Measurements from ENCODE around the gene CSF2.
"Not testable (repeated sequence)": the region's sequence is repeated elsewhere in the genome, so short reads cannot be mapped to it uniquely, and the experiment has no call there.

The CSF2 gene

GRCh38 chr5:132094393-132095076, 20.9 kb downstream of the CSF2 start:
- no peak for DNase-seq

DNA sequence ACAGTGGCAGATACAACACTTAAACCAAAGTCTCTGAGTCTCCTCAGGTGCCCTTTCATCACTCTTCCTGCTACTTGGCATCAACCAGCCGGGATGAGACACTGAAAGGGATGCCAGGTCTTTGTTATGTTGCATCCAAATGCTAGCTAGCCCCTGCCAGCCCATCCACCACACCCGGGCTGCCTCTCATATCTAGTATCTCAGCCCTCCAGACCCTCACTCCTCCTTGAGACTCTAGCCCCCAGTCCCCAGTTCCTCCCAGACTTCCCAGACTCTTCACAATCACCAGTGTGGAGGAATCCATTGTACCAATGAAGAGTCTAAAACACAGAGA, 21.5 kb downstream of the CSF2 start:
- no peak for DNase-seq

- no peak for DNase-seq
Measured at GRCh38 chr5:132095424-132095972, 21.9 kb downstream of the CSF2 start.

GRCh38 chr5:132096904-132097303, 23.3 kb downstream of the CSF2 start:
- DNase-seq = no peak

- no peak for DNase-seq
Measured at GRCh38 chr5:132098151-132098594, 24.6 kb downstream of the CSF2 start.

GRCh38 chr5:132098621-132099020, 25.0 kb downstream of the CSF2 start:
- DNase-seq = no peak

- DNase-seq = no peak
Measured at GRCh38 chr5:132099076-132099748, 25.6 kb downstream of the CSF2 start.

GRCh38 chr5:132099905-132100304, 26.3 kb downstream of the CSF2 start:
- DNase-seq = no peak

DNA sequence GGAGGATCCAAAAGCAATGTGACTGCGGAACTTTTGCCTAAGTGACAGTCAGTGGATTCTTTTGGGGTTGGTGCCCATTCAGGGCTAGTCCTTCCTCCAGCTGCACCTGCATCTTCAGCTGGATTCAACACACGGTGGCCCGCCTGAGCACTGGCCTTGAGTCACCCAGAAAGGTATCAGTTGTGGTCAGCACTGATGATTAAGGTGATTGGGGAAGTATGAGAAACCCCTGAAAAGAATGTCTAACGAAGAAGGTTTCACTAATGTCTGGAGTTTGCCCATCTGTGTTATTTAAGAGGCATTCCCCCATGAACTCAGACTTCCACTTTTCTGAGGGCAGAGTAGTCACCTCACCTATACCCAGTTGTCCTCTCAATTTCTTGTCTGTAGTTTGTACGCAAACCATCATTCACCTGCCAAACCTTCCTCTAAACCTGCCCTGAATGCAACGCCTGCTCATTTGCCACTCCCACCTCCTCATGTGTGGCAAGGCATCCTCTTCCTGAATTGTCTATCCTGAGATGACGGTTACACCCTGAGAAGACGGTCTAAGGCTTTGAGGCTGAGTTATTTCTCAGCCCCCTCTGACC, 27.2 kb downstream of the CSF2 start:
- DNase-seq = no peak

- DNase-seq = no peak
Measured at GRCh38 chr5:132101385-132101880, 27.8 kb downstream of the CSF2 start.

DNA sequence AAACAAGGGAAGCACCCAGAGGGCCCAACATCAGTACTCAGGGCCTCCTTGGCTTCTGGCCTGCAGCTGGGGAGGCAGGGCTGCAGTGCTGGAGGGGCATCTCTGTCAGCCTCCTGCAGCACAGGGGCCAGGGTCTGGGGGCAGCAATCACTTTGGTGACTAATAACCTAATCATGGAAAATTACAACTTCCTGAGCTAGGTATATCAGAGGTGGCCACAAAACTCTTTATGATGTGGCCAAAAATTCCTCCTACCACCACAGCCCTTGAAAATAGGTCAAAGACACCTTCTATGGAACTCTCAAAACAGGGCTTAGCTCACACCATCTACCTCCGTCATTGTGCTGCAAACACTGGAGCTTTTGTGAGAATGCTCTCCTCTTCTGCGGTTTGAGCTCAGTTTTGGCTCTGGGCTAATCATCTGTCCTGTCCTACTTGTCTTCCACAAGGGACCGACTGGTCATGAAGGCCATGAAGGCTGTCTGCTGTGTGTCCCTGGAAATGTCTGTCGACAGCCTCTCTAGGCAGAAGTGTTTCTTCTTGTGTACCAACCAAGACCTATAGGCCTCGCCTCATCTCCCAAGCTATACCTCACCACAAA, 28.6 kb downstream of the CSF2 start:
- no peak for DNase-seq

DNA sequence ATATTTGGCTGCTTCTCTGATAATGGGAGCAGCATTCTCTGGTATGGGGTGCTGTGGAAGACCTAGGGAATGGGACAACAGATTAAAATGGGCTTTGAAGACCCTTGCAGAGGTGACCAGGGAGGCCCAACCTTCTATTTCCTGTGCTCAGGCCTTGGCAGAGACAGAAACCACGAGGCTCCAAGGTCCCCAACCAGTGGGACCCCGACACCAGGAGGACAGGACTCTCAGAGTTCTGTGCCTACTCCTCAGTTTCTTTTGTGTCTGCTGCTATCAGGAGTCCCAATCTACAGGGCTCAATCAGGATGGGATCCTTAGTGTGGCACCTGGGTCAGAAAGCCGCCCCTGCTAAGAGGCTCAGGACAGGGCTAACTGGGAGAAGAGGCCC, 29.3 kb downstream of the CSF2 start:
- DNase-seq = no peak

- DNase-seq = no peak
Measured at GRCh38 chr5:132103332-132103951, 29.9 kb downstream of the CSF2 start.

DNA sequence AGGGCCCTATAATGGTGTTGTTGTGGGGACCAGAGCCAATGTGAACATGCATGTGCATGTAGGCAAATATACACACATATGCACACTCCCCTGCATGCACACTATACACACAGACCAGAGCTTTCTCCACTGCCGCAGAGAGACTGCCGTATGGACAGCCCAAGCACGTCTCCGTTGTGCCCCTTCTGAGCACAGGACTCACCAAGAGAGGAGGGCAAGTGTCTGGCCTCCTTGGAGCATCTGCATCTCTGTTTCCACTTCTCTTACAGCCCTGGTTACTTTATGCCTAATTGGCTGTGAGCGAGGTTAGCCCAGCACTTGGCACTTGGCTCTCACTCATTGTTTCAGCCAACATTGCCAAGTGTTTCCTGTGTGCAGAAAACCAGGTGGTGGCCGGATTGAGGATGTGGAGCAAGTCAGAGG, 30.4 kb downstream of the CSF2 start:
- no peak for DNase-seq

GRCh38 chr5:132104556-132104955, 31.0 kb downstream of the CSF2 start:
- DNase-seq = no peak

- no peak for DNase-seq
Measured at GRCh38 chr5:132105688-132106087, 32.1 kb downstream of the CSF2 start.

DNA sequence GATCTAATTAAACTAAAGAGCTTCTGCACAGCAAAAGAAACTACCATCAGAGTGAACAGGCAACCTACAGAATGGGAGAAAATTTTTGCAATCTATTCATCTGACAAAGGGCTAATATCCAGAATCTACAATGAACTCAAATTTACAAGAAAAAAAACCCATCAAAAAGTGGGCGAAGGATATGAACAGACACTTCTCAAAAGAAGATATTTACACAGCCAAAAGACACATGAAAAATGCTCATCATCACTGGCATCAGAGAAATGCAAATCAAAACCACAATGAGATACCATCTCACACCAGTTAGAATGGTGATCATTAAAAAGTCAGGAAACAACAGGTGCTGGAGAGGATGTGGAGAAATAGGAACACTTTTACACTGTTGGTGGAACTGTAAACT, 34.9 kb downstream of the CSF2 start:
- DNase-seq = not testable (repeated sequence)

GRCh38 chr5:132108957-132109356, 35.4 kb downstream of the CSF2 start:
- not testable (repeated sequence) for DNase-seq

DNA sequence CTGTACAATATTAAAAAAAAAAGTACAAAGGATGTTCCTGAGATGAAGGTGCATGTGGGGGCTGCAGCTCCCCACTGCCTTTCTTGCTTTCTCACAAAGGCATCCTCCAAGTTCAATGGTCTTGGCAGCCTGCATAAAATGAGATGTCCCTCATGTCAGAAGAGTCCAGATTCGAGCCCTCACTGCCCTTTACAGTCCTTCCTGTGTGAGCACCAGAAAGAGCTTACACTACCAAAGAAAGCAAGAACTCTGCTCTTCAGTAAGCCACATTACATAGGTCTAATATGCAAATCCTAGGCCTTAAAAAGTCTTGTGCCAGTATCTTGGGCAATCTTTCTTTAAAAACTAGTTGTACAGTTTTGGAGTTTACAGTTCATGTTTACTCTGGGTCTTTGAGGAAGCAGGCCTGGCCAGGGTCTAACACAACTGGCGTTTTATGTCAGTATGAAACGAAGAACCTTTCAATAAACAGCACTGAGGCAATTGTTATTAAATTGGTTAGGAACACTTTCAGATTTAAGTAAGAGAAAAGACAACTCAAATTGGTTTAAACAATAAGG, 36.0 kb downstream of the CSF2 start:
- DNase-seq = no peak

DNA sequence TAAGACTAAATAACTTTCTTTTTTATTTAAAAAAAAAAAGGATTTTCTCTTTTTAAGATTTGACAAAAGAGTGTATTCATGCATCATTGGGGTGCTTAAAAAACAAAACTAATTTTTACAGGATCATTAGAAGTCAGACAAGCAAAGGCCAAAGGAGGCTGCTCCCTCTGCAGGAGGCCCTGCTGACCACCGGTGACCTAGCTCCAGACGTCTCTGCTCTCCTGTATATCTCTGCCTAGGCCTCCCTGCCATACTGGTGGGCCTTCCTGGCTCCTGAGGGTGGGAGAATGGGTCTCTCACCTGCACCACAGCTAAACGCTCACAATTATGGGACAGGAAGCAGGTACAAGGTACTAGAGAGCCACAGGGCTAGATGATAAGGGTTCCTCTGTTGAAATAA, 36.6 kb downstream of the CSF2 start:
- no peak for DNase-seq

GRCh38 chr5:132110930-132111329, 37.3 kb downstream of the CSF2 start:
- DNase-seq = no peak

- no peak for DNase-seq
Measured at GRCh38 chr5:132112111-132112510, 38.5 kb downstream of the CSF2 start.

All from hippocampal formation (tissue), 2 donors.